ENCODE data around the gene TRAM2. TPM values are rescaled to one million over a fixed set of nuclear protein-coding genes. Genes with fewer than 3 reads are reported as not detected.

Gene TRAM2
- total RNA-seq, 5 donors from 2014 or later (not counting 1 experiment from before 2014, with no cell fraction given): 8.8 to 12.1 (median 9.3) TPM

DNA sequence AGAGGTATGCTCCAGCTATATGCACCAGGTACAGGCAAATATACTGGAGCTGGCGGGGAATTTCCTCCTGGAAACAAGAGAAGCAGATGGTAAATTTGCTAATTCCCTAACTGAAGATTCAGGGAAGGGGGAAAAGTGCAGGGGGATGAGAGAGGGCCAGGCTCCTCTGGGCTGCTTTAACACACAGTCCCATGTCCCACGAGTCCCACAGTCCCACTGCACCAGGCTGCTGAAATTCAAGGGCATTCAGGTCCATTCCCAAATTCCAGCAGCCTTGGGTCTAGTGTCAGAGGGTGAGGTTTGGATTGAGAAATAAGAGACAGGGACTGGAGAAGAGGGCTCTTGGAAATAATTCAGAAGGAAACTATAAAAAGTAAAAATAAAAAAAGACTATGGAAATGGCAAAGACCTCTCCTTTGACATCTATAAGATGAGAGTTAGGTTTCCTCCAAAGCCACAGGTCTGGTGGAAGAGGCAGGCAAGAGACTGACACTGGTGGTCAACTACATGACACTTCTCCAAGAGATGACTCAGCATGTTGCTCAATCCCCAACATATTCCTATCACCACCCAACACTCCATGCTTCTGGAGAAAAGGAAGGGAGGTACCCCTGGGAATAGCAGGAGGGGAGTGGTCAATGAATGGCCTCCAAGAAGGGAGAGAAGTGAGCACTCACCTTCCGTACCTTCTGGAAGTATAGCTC lies 69.2 kb downstream of the TRAM2 start:
- ATAC-seq (replicated peaks in 1 of 4): no peak
- Histone ChIP-seq H3K4me1 (ENCODE audit: control insufficient read depth in 1 of 2, extremely low read depth in 1 of 2, insufficient read depth in 2 of 2, low read length in 2 of 2) (peaks cover 0 to 9% of the 10 kb centered on the region in 2 experiments), H3K36me3 (ENCODE audit: control insufficient read depth in 2 of 2, extremely low read depth in 1 of 2, insufficient read depth in 1 of 2, low read length in 1 of 2) (peaks cover 11 to 43% of the 10 kb centered on the region in 2 donors), H3K27ac (ENCODE audit: low read length) (no peak overlapping the region), H3K4me3 (ENCODE audit: control insufficient read depth in 1 of 2, extremely low read depth in 1 of 2, low read length in 1 of 2) (no peak overlapping the region), H3K9me3 (no peaks in the 10 kb centered on the region), H3K27me3 (replicated peaks in 1 of 2; ENCODE audit: control insufficient read depth in 2 of 2, extremely low read depth in 1 of 2, insufficient read depth in 2 of 2, low read length in 1 of 2) (no peaks in the 10 kb centered on the region)
- DNase-seq: no peak
- H3K9me3 Mint-ChIP-seq: no peaks in the 10 kb centered on the region
- peaks cover 68% of the 10 kb centered on the region for H3K36me3 Mint-ChIP-seq
- H3K27me3 Mint-ChIP-seq: no peaks in the 10 kb centered on the region
- ChIA-PET POLR2A (no interaction called here), CTCF (no interaction called here)
- no peak overlapping the region for H3K27ac Mint-ChIP-seq
- H3K4me3 Mint-ChIP-seq: no peak overlapping the region
- WGBS (ENCODE audit: insufficient coverage): 100% methylated on average over 1 of the region's 3 CpGs
- no peaks in the 10 kb centered on the region for H3K4me1 Mint-ChIP-seq

DNA sequence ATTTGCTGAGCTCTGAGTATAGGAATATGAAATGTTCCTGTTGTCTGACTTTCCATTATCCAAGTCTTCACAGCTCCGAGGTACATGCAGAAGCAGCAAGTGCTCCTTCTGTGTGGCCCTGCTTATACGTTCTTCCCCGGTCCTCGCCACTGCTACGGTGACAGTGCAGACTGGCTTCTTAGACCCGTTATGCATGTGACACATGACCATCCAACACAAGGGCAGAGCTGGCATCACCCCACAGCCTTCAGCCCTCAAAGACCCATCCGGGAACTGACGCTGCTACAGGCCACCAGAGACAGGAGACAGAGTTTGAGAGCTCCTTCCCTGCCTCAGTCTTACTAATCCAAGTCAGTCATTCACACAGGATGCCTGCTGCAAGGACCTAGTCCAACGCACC lies 70.4 kb downstream of the TRAM2 start:
- WGBS (ENCODE audit: insufficient coverage): 85% methylated on average over 8 of the region's 9 CpGs
- Mint-ChIP-seq H3K4me1 (no peaks in the 10 kb centered on the region), H3K9me3 (no peaks in the 10 kb centered on the region), H3K27me3 (no peaks in the 10 kb centered on the region), H3K27ac (no peak overlapping the region), H3K36me3 (peaks cover 68% of the 10 kb centered on the region), H3K4me3 (no peak overlapping the region)
- Histone ChIP-seq H3K36me3 (ENCODE audit: control insufficient read depth in 2 of 2, extremely low read depth in 1 of 2, insufficient read depth in 1 of 2, low read length in 1 of 2) (peaks cover 11 to 34% of the 10 kb centered on the region in 2 donors), H3K4me3 (ENCODE audit: control insufficient read depth in 1 of 2, extremely low read depth in 1 of 2, low read length in 1 of 2) (no peak overlapping the region), H3K4me1 (ENCODE audit: control insufficient read depth in 1 of 2, extremely low read depth in 1 of 2, insufficient read depth in 2 of 2, low read length in 2 of 2) (peaks cover 0 to 9% of the 10 kb centered on the region in 2 experiments), H3K27ac (ENCODE audit: low read length) (no peak overlapping the region), H3K9me3 (no peaks in the 10 kb centered on the region), H3K27me3 (replicated peaks in 1 of 2; ENCODE audit: control insufficient read depth in 2 of 2, extremely low read depth in 1 of 2, insufficient read depth in 2 of 2, low read length in 1 of 2) (no peaks in the 10 kb centered on the region)
- no peak for DNase-seq
- POLR2A ChIA-PET: no interaction called here
- CTCF ChIA-PET: no interaction called here
- no peak for ATAC-seq (replicated peaks in 1 of 4)

DNA sequence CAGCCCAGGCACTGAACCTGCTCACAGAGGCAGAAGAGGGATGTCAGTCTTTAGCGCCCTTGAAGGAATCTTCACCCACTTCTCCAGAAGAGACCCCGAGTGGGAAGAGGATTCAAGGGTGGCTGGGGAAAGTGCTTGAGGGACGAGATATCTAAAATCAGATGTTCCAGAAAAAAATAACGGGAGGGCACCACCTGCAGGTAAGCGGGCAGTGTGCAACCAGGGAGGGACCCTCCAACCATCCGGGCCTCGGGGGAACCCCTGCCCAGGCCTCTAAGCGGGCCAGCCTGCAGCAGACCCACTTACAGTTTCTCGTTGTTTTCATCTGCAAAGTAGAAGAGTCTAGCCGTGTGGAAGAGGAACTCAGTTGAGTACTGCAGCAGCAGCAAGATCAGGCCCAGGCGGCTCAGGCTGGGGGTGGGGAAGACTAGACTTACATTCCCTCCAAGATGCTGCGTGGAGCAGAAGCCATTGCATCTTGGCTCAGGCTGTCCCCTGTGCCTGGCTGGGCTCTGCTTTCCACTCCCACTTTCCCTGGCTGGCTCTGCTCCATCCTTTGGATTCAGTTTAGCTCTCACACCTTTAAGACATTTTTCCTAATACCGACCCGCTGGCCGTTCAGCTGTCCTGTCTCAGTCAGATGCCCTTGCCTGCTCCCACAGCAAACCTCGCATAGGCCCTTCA lies 71.0 kb downstream of the TRAM2 start:
- peaks cover 11 to 34% of the 10 kb centered on the region in 2 donors for H3K36me3 ChIP-seq (ENCODE audit: control insufficient read depth in 2 of 2, extremely low read depth in 1 of 2, insufficient read depth in 1 of 2, low read length in 1 of 2)
- no peaks in the 10 kb centered on the region for H3K27me3 Mint-ChIP-seq
- H3K9me3 Mint-ChIP-seq: no peaks in the 10 kb centered on the region
- H3K27me3 ChIP-seq (replicated peaks in 1 of 2; ENCODE audit: control insufficient read depth in 2 of 2, extremely low read depth in 1 of 2, insufficient read depth in 2 of 2, low read length in 1 of 2): no peaks in the 10 kb centered on the region
- POLR2A ChIA-PET: no interaction called here
- no peak for ATAC-seq (replicated peaks in 1 of 4)
- H3K27ac ChIP-seq (ENCODE audit: low read length): no peak overlapping the region
- peaks cover 0 to 9% of the 10 kb centered on the region in 2 experiments for H3K4me1 ChIP-seq (ENCODE audit: control insufficient read depth in 1 of 2, extremely low read depth in 1 of 2, insufficient read depth in 2 of 2, low read length in 2 of 2)
- WGBS (ENCODE audit: insufficient coverage): 93% methylated on average over 9 of the region's 16 CpGs
- H3K9me3 ChIP-seq: no peaks in the 10 kb centered on the region
- peaks cover 66% of the 10 kb centered on the region for H3K36me3 Mint-ChIP-seq
- CTCF ChIA-PET: no interaction called here
- H3K4me3 Mint-ChIP-seq: no peak overlapping the region
- H3K27ac Mint-ChIP-seq: no peak overlapping the region
- no peaks in the 10 kb centered on the region for H3K4me1 Mint-ChIP-seq
- DNase-seq: no peak
- H3K4me3 ChIP-seq (ENCODE audit: control insufficient read depth in 1 of 2, extremely low read depth in 1 of 2, low read length in 1 of 2): no peak overlapping the region

DNA sequence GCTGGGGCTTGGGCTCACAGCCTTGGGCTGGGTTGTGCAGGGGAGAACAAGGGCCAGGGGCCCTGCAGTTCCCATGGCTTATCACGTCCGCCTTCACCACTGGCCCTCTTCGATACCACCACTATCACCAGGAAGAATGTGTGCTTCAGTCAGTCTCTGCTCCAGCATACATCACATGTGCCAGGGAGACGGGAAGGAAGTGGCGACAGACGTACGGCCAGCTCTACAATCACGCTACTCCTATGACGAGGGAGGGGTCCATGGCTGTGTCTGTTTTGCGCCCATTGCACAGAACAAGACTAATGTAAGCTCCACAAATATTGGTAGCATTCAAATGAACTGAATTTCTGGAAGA lies 72.1 kb downstream of the TRAM2 start:
- H3K27me3 Mint-ChIP-seq: no peaks in the 10 kb centered on the region
- H3K36me3 Mint-ChIP-seq: peaks cover 57% of the 10 kb centered on the region
- no peak overlapping the region for H3K4me3 Mint-ChIP-seq
- no peaks in the 10 kb centered on the region for H3K27me3 ChIP-seq (replicated peaks in 1 of 2; ENCODE audit: control insufficient read depth in 2 of 2, extremely low read depth in 1 of 2, insufficient read depth in 2 of 2, low read length in 1 of 2)
- H3K27ac ChIP-seq (ENCODE audit: low read length): no peak overlapping the region
- peaks cover 11 to 33% of the 10 kb centered on the region in 2 donors for H3K36me3 ChIP-seq (ENCODE audit: control insufficient read depth in 2 of 2, extremely low read depth in 1 of 2, insufficient read depth in 1 of 2, low read length in 1 of 2)
- H3K27ac Mint-ChIP-seq: no peak overlapping the region
- H3K4me1 Mint-ChIP-seq: no peaks in the 10 kb centered on the region
- peaks cover 0 to 9% of the 10 kb centered on the region in 2 experiments for H3K4me1 ChIP-seq (ENCODE audit: control insufficient read depth in 1 of 2, extremely low read depth in 1 of 2, insufficient read depth in 2 of 2, low read length in 2 of 2)
- no peak for DNase-seq
- no peaks in the 10 kb centered on the region for H3K9me3 Mint-ChIP-seq
- no peak overlapping the region for H3K4me3 ChIP-seq (ENCODE audit: control insufficient read depth in 1 of 2, extremely low read depth in 1 of 2, low read length in 1 of 2)
- no peaks in the 10 kb centered on the region for H3K9me3 ChIP-seq
- no peak for ATAC-seq (replicated peaks in 1 of 4)
- 89% methylated on average over 5 of the region's 10 CpGs for WGBS (ENCODE audit: insufficient coverage)
- CTCF ChIA-PET: interaction anchor here in 1 of 2 donors (0.6 kb wide), 1 partner anchor 45 kb away, joined by 3 read pairs; no protein-coding TSS in a partner anchor
- POLR2A ChIA-PET: no interaction called here

DNA sequence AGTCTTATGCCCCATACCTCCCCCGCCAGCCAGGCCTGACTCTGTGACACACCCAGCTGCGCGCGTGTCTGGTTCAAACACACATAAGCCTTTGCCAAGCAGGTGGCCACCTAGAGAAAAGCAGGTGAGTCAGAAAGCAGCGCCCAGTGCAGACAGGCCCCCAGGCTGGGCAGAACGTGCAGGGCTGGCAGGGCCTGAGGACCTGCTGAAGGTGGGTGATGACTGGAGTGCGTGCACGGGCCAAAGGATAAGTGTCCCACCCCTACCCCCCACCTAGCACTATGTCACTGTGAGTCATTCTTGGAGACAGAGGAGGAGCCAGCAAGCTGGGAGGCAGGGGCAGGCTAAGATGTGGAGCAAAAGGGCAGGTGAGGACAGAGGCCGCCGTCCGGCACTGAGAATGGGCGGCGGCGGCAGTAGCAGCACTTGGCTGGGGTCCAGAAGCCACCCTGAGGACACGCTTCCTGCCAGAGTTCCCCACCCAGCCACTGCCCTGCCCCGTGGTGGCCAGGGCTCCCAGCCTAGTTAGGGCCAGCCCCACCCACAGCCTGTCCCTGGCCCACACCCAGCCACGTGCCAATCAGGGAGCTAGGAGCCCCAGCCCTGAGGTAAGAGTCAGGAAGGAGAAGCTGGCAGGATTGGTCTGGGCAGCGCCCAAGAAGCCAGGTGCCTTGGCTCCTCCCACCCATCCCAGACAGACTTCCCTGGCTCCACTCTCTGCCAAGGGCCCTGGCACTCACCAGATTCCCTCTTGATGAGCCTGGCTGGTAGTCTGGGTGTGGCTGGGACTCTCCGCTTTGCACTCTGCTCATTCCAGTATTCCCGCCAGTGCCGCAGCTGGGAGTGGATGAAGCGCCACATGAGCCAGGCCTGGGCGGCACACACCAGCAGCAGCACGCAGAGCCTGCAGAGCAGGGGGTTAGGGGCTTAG lies 72.7 kb downstream of the TRAM2 start:
- H3K9me3 Mint-ChIP-seq: no peaks in the 10 kb centered on the region
- peaks cover 0 to 9% of the 10 kb centered on the region in 2 experiments for H3K4me1 ChIP-seq (ENCODE audit: control insufficient read depth in 1 of 2, extremely low read depth in 1 of 2, insufficient read depth in 2 of 2, low read length in 2 of 2)
- no peak overlapping the region for H3K4me3 Mint-ChIP-seq
- WGBS (ENCODE audit: insufficient coverage): 88% methylated on average over 17 of the region's 24 CpGs
- H3K27ac ChIP-seq (ENCODE audit: low read length): no peak overlapping the region
- ChIA-PET CTCF (no interaction called here), POLR2A (no interaction called here)
- no peak overlapping the region for H3K27ac Mint-ChIP-seq
- peaks cover 51% of the 10 kb centered on the region for H3K36me3 Mint-ChIP-seq
- no peaks in the 10 kb centered on the region for H3K27me3 ChIP-seq (replicated peaks in 1 of 2; ENCODE audit: control insufficient read depth in 2 of 2, extremely low read depth in 1 of 2, insufficient read depth in 2 of 2, low read length in 1 of 2)
- ATAC-seq (replicated peaks in 1 of 4) (no peak), DNase-seq (no peak)
- no peaks in the 10 kb centered on the region for H3K9me3 ChIP-seq
- no peaks in the 10 kb centered on the region for H3K27me3 Mint-ChIP-seq
- peaks cover 8 to 26% of the 10 kb centered on the region in 2 donors for H3K36me3 ChIP-seq (ENCODE audit: control insufficient read depth in 2 of 2, extremely low read depth in 1 of 2, insufficient read depth in 1 of 2, low read length in 1 of 2)
- H3K4me3 ChIP-seq (ENCODE audit: control insufficient read depth in 1 of 2, extremely low read depth in 1 of 2, low read length in 1 of 2): no peak overlapping the region
- no peaks in the 10 kb centered on the region for H3K4me1 Mint-ChIP-seq

DNA sequence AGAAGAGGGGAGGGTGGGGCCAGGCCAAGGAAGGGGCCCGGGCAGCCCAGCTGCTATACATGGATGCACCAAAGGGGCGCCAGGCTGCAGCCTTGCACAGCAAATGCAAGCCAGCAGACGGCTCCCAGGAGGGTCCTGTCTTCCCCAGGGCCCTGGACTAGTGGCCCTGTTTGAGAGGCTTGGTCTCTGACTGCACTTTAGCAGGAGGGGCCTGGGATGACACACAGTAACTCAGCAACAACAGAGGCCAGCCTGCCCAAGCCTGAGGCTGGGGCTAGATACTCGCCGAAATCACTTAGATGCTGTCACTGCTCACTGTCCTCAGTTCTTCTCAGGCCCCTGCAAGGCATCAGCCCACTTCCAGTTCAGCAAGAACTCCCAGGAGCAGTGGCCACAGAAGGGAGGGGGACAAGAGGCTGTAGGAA lies 73.5 kb downstream of the TRAM2 start:
- Histone ChIP-seq H3K27ac (ENCODE audit: low read length) (no peak overlapping the region), H3K9me3 (no peaks in the 10 kb centered on the region), H3K4me1 (ENCODE audit: control insufficient read depth in 1 of 2, extremely low read depth in 1 of 2, insufficient read depth in 2 of 2, low read length in 2 of 2) (peaks cover 0 to 9% of the 10 kb centered on the region in 2 experiments), H3K4me3 (ENCODE audit: control insufficient read depth in 1 of 2, extremely low read depth in 1 of 2, low read length in 1 of 2) (no peak overlapping the region), H3K36me3 (ENCODE audit: control insufficient read depth in 2 of 2, extremely low read depth in 1 of 2, insufficient read depth in 1 of 2, low read length in 1 of 2) (peaks cover 4 to 24% of the 10 kb centered on the region in 2 donors), H3K27me3 (replicated peaks in 1 of 2; ENCODE audit: control insufficient read depth in 2 of 2, extremely low read depth in 1 of 2, insufficient read depth in 2 of 2, low read length in 1 of 2) (no peaks in the 10 kb centered on the region)
- H3K36me3 Mint-ChIP-seq: peaks cover 43% of the 10 kb centered on the region
- H3K27ac Mint-ChIP-seq: no peak overlapping the region
- DNase-seq (no peak), ATAC-seq (replicated peaks in 1 of 4) (no peak)
- WGBS (ENCODE audit: insufficient coverage): 90% methylated on average over 5 of the region's 5 CpGs
- H3K4me3 Mint-ChIP-seq: no peak overlapping the region
- H3K9me3 Mint-ChIP-seq: no peaks in the 10 kb centered on the region
- ChIA-PET POLR2A (no interaction called here), CTCF (no interaction called here)
- H3K4me1 Mint-ChIP-seq: no peaks in the 10 kb centered on the region
- no peaks in the 10 kb centered on the region for H3K27me3 Mint-ChIP-seq
